Stimulated activated CD4-positive, alpha-beta T cell treated with anti-CD3 and anti-CD28 coated beads, Interleukin-15, amount 100 ng/mL, for 24 hours (primary cell): Measurements from ENCODE around the gene NT5C2.
A peak's percentile ranks its signal among the peaks of the same experiment; 100 is the strongest.
"Not testable (repeated sequence)": the region's sequence is repeated elsewhere in the genome, so short reads cannot be mapped to it uniquely, and the experiment has no call there.

Source experiments
- DNase-seq: peaks from one replicate; pipeline ENCODE4 v3.0.0-alpha.2; 2020

NT5C2 gene

DNA sequence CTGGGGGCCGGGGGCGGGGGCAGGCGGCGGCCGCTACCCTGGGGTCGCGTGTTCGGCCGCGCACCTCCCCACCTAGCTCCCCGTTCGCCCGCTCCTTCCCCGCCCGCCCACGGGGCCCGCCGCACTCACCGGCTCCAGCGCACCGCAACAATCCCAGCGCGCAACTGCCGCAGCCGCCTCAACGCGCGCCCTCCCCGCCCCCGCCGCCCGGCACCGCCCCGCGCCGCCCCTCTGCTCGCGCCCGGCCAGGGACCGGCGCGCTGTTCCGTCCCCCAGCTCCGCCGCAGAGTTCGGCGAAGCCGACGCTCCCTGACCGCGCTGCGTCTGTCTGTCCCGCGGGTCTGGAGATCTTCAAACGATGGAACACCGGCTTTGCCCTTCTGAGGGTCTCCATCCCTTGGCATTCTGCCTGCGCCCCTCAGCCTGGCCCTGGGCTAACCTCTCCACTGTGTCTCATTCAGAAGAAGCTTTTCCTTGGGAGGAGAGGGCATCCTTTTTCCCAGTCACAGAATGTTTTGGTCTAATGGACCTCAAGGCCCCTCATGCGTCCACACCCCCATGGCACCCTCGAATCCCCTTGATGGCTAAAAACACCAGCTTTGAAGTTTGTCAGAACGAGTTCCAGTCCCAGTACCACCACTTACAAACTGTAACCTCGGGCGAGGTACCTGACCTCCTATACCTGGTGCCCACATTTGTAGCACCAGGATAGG, at the start of gene NT5C2:
Gene NT5C2 (minus strand): TSS at position 166 of the 713 bp plus-strand sequence. CDS start 18,314 bp downstream, outside the sequence.
- peak; percentile 88 for DNase-seq

DNA sequence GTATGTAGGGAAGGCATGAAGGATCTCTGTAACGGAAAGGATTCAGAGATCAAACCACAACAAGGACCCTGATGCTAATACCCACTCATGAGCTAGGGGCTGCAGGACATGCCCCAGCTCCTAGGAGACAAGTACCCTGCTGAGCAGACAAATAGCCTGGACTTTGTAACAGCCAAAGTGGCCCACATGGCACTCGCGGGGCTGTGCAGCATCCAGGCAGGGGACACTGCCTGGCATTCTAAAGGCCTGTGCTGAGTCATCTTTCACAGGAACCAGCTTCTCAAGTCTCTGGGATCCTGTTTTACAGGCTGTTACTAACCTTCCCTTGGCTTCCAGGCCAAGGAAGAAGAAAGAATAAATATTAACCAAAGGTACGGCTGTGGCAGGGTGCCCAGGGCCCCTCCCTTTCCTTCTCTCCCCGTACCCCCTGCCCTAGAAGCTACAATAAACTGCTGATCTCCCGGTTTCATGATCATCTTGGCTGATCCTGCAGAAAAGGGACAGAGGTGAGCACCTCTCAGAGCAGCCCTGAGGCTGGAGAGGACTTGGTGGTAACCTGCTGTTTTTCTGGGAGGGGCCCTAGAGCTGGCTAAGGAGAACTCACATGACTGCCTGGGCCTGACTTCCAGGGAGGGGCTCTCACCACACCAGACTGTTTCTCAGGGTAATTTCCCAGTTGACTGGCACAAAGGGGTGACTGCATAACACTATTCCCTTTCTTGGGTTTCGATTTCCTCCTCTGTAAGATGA, 48.4 kb upstream of the NT5C2 start:
- peak; percentile 8 for DNase-seq

DNA sequence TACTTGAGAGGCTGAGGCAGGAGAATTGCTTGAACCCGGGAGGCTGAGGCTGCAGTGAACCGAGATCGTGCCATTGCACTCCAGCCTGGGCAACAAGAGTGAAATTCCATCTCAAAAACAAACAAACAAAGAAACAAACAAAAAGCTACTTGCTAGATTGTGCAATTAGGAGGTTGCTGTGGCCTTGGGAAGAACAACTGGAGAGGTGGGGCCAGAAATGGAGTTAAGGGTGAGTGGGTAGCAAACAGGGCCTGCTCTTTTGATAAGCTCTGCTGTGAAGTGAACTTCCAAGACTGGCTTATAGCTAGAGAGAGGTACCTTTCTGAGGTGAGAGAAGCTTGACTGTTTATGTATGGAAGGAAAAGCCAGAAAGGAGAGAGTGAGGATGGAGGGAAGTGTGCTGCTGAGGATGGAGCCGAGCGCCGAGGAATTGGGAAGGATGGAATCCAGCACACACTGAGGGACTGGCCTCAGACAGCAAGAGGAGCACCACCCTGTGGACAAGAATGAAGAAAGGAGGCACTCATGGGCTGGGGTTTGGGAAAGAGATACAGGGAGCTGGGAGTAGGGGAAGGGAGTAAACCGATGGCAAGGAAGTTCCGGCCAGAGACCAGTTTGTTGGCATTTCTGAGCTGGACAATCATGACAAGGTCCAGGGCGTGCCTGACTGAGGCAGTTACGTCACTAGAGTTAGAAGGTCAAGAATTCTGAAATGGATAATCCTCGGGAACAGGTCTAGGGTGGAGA, 45.6 kb upstream of the NT5C2 start:
- DNase-seq, result no peak

DNA sequence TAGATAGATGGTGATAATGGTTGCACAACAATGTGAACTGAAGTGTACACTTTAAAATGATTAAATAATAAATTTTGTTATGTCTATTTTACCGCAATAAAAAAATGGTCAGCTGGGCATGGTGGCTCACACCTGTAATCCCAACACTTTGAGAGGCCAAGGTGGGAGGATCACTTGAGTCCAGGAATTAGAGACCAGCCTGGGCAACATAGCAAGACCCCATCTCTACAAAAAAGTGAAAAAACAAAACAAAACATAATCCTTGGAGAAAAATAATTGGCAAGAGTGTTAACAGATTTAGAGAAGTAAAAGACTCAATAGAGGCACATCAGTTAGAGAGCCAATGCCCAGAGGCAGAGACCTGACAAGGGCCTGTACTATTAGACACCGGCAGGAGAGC, 42.7 kb upstream of the NT5C2 start:
- no peak for DNase-seq

DNA sequence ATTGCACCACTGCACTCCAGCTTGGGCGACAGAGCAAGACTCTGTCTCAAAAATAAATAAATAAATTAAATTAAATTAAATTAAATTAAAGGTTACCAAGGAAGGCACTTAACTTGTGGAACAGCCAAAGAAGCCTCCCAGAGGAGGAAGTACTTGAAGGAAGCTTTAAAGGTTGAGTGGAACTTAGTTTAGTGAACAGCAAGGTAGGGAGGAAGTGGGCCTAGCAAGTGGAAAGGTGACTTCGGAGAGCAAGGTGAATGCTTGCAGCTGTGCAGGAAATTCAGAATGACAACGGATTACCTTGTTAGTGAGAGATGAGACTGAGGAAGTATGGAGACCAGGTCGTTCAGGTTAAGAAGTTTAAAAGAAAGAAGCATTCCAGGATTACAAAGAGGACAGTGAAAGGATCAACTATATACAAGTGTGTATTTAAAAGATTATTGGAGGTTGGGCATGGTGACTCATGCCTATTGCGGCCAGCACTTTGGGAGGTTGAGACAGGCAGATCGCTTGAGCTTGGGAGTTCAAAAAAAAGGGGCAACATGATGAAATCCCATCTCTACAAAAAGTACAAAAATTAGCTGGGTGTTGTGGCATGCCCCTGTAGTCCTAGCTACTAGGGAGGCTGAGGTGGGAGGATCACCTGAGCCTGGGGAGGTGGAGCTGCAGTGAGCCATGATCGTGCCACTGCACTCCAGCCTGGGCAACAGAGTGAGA, 39.9 kb upstream of the NT5C2 start:
- no peak for DNase-seq

DNA sequence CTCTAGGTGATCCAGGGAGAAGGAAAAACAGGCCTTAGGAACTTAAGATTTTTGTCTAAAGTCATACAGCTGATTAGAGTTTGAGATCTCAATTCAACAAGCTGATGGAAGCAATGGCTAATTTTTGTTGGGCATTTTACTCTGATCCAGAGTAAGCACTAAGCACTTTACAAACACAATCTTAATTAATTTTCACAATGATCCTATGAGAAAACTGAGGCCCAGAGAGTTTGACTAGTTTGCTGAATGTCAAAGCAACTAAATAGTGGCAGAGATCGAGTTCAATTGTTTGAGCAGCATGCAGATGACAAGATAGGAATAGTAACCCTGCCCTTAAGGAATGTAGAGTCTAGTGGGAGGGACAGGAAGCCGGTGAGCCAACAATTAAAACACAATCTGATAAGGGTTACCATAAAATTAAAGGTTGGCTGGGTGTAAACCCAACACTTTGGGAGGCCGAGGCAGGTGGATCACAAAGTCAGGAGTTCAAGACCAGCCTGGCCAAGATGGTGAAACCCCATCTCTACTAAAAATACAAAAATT, 39.1 kb upstream of the NT5C2 start:
- DNase-seq, result no peak

DNA sequence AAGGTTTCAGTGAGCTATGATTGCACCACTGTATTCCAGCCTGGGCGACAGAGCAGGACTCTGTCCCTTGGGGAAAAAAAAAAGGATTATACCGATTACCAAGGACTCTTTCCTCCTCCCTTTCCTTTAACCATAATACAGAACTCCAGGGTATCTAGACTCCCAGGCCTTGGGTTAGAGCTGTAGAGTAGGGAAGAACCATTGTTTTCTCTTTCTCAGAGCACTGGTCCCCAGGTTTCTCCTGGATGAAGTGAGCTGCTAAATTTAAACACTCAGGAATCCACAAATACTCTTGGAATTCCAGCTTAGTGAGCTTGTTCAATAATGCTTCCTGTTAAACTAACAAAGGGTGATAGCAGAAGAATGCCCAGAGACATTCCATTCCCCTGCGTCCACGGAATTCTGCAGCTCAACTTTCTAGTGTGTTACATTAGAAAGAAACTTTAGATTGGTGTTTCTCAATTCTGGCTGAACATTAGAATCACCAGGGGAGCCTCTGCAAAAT, 38.0 kb upstream of the NT5C2 start:
- no peak for DNase-seq

DNA sequence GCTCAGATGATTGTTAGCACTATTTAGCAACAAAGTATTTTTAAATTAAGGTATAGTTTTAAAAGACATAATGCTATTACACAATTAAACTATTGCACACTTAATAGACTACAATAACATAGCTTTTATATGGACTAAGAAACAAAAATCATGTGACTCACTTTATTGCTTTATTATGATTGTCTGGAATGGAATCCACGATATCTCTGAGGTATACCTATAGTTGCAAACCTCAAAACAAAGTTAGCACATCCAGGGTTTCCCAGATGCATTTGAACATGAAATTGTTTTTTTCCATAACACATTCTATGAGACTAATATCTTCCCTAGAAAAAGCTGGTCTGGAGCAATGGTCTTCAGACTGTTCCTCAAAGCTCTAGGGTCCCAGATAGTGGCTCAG, 34.3 kb upstream of the NT5C2 start:
- DNase-seq, result no peak

DNA sequence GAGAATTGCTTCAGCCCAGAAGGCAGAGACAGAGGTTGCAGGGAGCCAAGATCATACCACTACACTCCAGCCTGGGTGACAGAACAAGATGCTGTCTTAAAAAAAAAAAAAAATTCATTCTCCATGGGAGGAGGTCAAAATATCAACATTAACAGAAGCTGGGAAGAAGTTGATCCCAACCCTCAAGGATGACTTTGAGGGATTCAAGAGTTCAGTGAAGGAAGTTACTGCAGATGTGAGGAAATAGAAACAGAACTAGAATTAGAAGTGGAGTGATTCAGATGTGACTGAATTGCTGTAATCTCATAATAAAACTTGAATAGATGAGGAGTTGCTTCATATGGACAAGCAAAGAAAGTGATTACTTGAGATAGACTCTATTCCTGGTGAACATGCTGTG, 32.9 kb upstream of the NT5C2 start:
- no peak for DNase-seq

DNA sequence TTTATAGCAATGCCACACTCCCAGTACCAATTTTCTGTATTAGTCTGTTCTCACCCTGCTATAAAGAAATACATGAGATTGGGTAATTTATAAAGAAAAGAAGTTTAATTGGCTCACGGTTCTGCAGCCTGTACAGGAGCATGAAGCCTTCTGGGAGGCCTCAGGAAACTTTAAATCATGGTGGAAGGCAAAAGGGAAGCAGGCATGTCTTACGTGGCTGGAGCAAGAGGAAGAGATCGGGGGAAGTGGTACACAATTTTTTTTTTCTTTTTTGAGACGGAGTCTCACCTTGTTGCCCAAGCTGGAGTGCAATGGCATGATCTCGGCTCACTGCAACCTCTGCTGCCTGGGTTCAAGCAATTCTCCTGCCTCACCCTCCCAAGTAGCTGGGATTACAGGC, 31.6 kb upstream of the NT5C2 start:
- DNase-seq, result not testable (repeated sequence)

DNA sequence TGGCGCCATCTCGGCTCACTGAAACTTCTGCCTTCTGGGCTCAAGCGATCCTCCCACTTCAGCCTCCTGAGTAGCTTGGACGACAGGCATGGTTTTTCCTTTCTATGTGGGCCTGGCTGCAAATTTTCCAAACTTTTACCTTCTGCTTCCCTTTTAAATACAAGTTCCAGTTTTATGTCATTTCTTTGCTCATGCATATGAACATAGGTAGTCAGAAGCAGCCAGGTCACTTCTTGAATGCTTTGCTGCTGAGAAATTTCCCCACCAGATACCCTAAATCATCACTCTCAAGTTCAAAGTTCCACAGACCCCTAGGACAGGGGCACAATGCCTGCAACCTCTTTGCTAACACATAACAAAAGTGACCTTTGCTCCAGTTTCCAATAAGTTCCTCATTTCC, 31.1 kb upstream of the NT5C2 start:
- no peak for DNase-seq

DNA sequence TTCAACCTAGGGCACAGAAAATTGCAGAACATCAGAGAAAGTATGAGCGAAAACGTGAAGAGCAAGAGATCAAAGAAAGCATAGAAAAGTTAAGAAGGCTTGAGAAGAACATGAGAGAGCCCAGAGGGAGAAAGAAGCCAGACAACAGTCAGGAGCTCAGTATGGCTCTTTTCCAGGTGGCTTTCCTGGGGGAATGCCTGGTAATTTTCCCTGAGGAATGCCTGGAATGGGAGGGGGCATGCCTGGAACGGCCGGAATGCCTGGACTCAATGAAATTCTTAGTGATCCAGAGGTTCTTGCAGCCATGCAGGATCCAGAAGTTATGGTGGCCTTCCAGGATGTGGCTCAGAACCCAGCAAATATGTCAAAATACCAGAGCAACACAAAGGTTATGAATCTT, 23.3 kb upstream of the NT5C2 start:
- not testable (repeated sequence) for DNase-seq

DNA sequence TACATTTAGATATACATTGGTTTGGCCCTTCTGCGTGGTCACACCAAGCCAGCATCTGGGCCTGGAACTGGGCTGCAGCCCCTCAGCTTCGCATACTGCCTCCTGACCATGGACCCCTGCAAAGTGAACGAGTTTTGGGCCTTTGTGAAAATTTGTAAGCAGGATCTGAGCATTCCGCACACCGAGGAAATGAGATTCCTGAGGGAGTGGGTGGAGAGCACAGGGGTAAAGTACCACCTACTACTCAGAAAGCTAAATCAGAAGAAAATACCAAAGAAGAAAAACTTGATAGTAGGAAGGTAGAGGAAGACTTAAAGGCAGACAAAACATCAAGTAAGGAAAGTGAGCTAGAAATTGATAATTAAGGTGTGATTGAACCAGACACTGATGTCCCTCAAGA, 22.5 kb upstream of the NT5C2 start:
- DNase-seq, result no peak

DNA sequence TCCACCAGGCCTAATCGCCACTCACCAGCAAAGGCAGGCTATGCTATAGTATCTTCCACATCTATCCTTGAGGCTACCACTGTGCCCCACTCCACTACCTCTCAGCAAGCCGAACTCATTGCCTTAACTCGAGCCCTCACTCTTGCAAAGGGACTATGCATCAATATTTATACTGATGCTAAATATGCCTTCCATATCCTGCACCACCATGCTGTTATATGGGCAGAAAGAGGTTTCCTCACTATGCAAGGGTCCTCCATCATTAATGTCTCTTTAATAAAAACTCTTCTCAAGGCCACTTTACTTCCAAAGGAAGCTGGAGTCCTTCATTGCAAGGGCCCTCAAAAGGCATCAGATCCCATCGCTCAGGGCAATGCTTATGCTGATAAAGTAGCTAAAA, 17.2 kb upstream of the NT5C2 start:
- DNase-seq, result not testable (repeated sequence)

DNA sequence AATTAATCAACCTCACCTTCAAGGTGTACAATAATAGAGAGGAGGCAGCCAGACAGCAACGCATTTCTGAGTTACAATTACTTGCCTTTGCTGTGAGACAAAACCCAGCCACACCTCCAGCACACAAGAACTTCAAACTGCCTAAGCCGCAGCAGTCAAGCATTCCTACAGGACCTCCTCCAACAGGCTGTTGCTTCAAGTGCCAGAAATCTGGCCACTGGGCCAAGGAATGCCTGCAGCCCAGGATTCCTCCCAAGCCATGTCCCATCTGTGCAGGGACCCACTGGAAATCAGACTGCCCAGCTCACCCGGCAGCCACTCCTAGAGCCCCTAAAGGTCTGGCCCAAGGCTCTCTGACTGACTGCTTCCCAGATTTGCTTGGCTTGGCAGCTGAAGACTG, 14.6 kb upstream of the NT5C2 start:
- DNase-seq, result not testable (repeated sequence)

DNA sequence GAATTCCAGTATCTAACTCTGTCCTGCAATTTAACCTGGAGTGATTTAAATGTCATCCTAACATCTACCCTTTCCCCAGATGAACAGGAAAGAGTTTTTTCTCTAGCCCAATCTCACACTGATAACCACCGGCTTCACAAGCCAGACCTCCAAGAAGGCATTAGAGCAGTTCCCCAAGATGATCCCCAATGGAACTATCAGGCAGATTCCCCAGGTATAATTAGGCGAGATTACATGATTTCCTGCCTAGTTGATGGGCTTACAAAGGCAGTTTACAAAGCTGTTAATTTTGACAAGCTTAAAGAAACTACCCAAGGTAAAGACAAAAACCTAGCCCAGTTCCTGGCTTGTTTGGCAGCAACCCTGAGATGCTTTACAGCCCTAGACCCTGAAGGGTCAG, 14.1 kb upstream of the NT5C2 start:
- no peak for DNase-seq

DNA sequence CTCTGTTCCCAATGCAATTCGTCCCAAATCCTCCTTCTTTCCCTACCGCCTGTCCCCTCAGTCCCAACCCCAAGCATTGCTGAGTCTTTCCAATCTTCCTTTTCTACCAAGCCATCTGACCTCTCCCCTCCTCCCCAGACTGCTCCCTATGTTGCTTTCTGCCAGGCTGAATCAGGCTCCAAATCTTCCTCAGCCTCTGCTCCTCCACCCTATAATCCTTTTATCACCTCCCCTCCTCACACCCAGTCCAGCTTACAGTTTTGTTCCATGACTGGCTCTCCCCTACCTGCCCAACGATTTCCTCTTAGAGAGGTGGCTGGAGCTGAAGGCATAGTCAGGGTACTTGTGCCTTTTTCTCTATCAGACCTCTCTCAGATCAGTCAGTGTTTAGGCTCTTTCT, 13.6 kb upstream of the NT5C2 start:
- not testable (repeated sequence) for DNase-seq

DNA sequence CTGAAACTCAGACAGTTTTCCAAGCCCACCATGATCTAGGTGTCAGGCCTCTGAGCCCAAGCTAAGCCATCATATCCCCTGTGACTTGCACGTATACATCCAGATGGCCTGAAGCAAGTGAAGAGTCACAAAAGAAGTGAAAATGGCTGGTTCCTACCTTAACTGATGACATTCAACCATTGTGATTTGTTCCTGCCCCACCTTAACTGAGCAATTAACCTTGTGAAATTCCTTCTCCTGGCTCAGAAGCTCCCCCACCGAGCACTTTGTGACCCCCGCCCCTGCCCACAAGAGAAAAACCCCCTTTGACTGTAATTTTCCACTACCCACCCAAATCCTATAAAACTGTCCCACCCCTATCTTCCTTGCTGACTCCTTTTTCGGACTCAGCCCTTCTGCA, 12.3 kb upstream of the NT5C2 start:
- not testable (repeated sequence) for DNase-seq

DNA sequence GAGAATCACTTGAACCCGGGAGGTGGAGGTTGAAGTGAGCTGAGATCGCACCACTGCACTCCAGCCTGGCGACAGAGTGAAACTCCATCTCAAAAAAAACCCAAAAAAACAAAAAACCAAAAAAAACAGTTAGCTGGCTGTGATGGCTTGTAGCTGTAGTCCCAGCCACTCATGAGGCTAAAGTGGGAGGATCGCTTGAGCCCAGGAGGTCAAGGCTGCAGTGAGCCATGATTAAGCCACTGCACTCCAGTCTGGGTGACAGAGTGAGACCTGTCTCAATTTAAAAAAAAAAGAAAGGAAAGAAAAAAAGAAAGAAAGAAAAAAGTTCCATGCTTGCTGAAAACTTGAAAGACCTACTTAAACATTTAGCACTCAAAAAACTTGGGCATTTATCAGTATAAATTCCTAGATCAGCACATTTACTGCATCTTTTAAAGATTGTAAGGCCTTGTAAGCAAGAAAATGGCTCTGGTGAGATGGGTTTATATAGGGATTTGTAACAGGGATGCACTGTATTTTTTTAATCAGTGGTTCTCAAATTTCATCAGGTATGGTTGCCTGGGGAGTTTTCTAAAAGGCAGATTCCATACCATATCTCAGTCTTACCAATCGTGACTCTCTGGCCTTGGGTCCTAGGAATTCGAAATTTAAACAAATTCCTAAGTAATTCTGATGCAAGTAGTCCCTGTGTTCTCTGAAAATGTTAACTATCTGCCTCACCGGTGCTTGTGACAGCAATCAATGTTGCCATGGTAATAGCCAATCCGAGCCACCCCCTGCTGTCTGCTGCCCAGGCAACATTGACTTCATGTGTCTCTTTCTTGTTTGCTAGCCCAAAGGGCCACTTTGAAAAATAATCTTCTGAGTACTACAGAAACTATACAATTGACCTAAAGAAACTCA, 11.5 kb upstream of the NT5C2 start:
- no peak for DNase-seq

DNA sequence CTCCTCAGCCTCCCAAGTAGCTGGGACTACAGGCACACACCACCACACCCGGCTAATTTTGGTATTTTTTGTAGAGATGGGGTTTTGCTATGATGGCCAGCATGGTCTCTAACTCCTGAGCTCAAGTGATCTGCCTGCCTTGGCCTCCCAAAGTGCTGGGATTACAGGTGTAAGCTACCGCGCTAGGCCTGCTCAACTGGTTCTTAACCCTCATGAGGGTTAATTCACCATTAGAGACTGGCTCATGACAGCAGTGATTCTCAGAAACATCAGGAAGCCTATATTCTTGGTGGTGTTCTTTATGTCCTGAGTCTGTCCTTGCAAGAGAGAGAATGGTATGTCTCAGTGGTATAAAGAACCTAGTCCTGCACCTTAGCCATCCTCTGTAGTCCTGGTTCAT, 10.4 kb upstream of the NT5C2 start:
- DNase-seq, result no peak

DNA sequence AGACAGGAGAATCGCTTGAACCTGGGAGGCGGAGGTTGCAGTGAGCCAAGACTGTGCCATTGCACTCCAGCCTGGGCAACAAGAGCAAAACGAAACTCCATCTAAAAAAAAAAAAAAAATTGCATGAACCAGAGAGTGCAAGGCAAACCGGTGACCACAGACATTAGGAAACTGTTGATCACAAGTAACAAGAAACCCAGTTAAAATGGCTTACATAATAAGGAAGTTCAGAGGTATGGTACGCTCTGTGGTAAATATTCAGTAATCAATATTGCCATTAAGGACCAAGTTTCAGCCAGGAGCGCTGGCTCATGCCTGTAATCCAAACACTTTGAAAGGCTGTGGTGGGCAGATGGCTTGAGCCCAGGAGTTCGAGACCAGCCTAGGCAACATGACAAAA, 9.2 kb upstream of the NT5C2 start:
- no peak for DNase-seq

DNA sequence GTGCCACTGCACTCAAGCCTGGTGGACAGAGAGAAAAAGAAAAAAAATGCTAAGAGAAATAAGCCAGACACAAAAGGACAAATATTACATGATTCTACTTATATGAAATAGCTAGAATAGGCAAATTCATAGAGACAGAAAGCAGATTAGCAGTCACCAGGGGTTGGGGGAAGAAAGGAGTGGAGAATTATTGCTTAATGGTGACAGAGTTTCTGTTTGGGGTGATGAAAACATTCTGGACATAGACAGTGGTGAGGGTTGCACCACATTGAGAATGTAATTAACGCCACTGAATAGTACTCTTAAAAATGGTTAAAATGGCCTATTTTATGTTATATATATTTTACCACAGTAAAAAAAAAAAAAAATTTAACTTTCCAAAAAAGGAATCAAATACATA, 6.4 kb upstream of the NT5C2 start:
- DNase-seq, result no peak
